NCI-H2081 treated with DMSO at 0.1 percent for 48 hours (cell line): Measurements from ENCODE around the gene KIAA0930.

Experiments used
- DNase-seq: peaks from one replicate; lab custom pipeline; 2025; lab: John Stamatoyannopoulos, UW

The KIAA0930 gene

DNA sequence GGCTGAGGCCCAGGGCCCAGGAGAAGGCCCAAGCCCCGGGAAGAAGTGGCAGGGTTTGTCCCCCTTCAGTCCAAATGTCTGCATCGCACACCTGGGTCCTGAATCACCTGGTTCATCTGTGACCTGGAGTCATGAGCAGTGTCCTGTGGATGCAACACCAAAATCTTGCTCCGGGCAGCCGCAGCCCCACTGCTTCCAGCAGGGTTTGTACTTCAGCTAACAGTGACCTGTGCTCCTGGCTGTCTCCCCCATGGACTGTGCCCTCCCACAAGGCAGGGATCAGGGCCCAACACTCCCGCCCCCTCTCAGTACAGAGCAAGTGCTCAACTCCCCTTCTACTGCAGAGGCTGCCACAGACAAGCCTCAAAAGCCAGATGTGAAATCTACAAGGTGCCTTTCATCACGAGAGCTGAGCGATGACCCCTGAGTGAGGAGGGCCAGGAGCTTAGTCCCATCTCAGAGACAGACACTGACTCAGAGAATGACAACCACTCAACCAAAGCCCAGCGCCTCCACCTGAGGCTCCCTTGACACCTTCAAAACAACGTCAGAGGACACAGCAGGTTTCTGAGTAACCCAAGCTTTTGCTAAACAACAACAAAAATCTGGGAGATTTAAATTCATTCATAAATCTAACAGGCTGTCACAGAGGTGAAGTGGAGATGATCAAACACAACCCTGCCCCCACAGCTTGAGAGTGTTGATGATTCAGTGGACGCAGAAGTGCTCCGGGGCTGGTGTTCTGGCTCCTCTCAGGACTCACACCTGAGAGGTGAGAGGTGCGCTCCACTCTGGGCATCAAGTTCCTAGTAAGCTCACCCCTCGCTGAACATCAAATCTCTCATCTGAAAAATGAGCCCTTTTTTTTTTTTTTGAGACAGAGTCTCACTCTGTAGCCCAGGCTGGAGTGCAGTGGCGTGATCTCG lies 3.4 kb downstream of the KIAA0930 start:
- DNase-seq = no peak

DNA sequence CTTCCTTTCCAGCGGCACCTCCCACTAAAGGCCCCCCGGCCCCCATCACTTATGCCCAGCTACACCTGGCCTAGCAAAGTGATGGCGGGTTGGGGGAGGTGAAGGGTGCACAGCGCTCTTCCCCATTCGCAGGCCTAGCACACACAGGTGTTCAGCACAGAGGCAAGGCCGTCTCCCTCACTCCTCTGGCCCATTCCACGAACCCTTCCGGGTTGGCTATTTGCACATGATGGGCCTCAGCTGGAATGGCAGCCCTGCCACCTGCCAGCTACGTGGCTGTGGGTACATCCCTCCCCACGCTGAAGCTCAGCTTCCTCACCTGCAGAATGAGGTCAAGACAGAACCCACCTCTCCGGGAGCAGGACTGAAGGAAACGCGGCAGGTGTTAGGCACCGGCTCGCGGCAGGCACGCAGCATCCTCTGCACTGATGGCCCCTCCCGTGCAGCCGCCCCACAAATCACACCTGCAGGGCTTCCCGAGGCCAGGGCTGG lies 4.8 kb downstream of the KIAA0930 start:
- no peak for DNase-seq

DNA sequence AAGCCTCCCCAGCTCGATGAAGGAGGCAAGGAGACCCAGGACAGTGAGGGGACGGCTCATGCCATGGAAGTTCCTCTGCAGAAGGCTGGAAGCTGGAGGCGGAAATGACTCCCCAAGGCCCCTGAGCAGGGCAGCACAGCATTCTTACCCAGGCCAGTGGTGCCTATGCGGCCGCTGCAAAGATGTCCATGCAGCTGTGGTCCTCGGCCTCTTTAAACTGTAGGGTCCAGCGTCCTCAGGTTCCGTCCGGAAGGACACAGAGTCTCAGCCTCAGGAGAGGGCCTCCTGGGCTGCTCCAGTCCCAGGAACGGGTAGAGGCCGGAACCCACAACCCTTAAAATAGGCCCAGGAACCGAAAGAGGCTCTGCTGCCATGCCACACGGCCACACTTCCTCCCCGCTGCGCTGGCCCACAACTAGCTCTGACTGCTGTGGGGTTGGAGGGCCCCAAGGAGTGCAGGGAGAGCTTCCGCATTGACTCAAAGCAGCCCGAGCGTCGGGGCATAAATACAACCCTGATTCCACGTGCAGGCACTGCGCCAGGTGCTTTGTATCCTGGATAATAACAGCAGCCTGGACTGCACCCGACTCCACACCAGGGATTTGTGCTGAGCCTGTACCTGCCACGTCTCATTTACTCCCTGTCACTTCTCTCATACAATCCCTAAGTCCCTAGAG lies 5.5 kb downstream of the KIAA0930 start:
- DNase-seq = no peak

DNA sequence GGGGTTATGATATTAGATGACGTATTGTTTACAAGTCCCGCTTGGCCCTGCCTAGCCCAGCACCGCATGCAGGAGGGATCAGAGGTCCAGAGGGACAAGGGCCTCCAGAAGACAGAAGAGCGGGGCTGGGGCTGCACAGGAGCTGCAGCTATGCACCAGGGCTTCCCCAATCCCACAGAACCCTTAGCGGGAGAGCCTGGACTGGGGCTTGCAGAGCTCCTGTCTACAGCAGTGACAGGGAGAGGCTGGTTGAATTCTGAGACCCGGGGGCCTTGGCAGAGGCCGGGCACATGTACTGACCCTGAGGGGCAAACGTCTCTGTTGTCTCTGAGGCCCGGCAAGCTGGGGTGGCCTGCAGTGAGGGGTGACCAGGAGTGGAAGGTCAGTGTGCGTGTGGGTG lies 6.9 kb downstream of the KIAA0930 start:
- DNase-seq = no peak

DNA sequence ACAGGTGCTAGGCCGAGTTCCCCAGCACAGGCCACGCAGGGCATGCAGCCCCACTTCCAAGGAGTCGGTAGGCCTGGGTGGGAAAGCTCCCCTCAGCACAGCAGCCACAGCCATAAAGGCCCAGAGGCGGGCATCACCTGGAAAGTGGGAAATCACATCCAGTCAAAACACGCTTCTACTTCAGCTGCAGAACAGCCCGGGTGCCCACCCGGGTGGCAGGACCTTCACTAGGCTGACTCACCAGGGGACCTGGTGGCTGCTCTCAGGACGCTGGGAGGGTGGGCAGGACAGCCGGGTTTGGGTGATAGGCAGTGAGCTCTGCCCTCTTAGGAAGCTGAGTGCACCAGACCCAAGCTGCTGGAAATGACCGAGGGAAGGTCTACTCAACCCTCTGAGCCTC lies 7.3 kb downstream of the KIAA0930 start:
- no peak for DNase-seq

DNA sequence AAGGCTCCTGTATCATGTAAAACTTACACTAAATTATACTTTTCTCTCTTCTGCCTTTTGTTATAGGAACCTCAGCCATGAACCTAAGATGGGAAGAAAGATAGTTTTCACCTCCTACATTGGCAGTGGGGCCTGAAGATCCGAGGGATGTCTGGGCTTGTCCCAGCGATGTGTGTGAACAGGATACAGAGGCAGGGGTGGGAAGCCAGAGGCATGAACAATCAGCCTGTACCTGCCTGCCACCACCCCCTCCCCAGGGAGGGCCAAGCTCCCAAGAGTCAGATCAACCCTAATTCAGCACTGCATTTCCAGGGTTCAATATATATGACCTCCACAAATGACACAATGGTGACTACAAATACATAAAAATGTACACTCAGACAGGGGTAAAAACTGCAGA lies 9.4 kb downstream of the KIAA0930 start:
- DNase-seq = no peak

DNA sequence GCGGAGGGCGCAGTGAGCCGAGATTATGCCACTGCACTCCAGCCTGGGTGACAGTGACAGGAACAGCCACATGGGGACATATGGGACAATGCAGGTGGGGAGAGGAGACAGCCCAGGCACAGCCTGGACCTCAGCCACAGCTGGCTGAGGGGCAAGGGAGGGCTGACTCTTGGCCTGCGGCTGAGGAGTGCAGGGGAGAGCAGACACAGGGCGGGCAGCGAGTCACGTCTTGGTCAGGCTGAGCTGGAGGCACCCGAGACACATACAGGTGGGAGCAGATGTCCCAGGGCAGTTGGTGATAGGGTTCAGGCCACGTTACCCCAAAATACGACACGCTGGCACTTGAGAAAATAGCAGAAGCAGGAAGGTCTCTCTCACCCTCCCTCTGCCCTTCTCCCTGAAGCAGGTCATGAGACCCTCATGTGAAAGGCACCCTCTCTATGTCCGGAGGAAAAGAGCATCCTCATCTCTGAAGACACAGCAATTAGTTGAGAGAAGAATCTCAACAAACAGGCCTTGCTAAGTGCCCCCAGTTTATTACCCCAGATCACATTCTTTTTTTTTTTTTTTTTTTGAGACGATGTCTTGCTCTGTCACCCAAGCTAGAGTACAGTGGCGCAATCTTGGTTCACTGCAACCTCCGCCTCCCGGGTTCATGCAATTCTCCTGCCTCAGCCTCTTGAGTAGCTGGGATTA lies 10.5 kb downstream of the KIAA0930 start:
- no peak for DNase-seq

DNA sequence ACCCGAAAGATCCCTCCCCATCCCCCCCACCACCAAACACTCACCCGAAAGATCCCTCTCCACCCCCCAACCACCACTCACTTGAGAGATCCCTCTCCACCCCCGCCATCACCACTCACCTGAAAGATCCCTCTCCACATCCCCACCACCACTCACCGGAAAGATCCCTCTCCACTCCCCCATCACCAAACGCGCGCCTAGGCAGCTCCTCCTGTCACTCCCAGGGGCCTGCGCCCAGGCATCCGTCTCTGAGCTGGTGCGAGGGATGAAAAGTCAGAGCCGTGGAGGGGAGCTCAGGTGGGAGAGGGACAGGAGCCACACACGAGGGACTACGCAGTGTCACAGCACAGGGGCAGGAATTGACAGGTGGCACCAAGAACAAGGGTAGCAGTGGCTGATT lies 11.5 kb downstream of the KIAA0930 start:
- no peak for DNase-seq

DNA sequence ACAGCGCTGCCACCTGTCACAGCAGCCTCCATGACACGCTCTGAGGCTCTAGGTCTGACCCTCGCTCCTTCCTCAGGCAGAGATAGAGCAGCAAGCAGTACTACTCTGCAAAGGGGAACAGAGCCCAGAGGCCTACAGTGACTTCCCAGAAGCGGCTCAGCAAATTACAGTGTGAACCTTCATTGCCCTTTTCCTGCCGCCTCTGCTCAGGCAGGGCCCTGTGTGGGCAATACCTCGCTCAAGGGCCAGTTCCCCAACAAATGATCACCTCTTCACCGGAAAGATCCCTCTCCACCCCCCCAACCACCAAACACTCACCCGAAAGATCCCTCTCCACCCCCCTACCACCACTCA lies 12.3 kb downstream of the KIAA0930 start:
- no peak for DNase-seq

DNA sequence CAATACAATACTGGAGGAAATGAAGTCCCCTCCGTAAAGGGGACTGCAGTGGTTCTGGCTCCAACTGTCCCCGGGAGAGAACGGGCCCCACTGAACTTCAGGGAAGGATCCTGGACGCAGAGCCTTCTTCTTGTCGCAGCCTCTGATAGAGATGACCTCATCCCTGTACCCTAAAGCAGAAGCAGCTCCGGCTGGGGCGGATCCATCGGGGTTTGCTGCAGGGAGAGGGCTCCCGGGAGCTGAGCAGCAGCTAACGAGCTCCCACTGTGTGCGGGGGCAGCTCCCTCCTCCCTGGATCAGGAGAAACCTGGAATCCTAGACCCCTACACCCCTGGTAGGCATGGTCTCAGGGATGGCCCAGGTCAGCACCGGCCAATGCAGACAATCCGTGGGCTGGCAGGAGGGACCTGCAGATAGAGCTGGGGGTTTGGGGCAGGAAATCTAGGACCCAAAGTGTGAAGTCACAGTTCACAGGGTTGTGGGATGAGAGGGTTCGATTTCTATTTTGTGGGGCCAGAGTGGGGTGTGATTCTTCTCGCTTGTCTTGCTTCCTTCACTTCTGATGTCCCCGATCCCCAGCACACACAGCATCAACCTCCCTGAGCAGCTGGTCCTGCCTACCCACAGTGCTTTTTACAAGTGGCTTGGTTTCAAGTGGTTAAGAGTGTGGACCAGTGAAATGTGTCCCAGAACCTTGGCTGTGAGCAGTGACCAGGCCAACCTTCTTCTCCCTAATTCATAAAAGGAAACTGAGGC lies 12.9 kb downstream of the KIAA0930 start:
- no peak for DNase-seq

DNA sequence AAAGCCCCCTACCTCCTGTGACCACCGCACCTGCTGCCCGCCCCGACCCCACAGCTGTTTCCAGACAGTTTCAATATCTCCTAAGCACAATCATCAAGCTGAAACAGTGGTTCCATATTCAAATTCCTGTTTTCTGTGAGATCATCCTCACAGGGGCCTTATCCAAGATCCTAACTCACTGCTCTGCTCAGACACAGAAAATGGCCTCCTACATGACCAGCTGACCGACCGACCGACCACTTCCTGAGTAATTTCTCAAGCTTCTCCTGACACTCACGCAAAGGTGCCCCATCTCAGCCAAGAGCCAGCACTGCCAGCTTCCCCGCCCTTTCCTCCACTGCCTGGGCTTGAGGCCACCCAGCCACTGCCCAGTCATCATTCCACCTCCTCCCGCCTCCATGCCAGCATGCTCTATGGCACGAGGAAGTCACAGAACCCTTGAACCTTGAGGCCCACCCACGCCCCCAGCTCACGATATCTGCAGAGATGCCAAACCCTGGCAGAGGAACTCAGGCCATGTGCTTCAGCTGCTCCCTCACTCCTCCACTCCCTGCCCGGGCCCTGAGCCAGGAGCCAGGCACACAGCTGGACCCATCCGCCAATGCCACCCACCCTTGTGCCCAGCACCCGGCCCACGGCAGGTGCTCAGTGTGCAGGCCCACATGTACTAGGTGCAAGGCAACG lies 14.0 kb downstream of the KIAA0930 start:
- no peak for DNase-seq

DNA sequence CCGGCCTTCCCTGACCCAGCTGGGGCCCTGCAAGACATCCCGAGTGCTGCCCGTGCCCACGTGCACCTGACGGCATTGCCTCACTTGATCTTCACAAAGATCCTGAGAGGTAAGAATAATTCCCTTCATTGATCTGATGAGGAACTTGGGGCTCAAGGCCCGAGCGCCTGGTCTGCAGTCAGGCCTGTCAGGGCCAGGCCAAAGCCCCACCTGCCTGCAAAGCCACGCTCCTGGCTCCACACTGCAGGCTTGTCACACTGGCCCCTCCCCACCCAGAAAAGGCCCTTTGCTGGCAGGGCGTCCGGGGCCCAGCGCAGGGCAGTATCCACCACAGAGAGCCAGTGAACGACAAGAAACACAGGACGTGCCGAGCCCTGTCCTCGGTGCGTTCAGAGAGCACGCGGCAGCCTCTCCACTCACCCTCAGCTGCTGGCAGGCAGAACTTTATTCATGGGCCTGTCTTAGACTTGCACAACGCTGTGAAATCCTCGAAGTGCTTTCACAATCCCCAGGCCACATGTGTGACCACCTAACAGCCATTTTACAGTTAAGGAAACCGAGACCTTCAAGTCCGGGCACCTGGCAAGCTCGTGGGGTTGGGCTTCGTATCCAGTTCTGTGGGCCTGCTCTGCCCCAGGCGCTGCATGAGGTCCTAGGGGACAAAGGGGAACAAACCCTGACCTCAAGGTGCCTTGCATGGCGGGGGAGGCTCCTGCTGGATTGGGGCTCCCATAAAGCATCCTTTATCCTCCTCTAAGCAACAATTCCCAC lies 14.8 kb downstream of the KIAA0930 start:
- no peak for DNase-seq

DNA sequence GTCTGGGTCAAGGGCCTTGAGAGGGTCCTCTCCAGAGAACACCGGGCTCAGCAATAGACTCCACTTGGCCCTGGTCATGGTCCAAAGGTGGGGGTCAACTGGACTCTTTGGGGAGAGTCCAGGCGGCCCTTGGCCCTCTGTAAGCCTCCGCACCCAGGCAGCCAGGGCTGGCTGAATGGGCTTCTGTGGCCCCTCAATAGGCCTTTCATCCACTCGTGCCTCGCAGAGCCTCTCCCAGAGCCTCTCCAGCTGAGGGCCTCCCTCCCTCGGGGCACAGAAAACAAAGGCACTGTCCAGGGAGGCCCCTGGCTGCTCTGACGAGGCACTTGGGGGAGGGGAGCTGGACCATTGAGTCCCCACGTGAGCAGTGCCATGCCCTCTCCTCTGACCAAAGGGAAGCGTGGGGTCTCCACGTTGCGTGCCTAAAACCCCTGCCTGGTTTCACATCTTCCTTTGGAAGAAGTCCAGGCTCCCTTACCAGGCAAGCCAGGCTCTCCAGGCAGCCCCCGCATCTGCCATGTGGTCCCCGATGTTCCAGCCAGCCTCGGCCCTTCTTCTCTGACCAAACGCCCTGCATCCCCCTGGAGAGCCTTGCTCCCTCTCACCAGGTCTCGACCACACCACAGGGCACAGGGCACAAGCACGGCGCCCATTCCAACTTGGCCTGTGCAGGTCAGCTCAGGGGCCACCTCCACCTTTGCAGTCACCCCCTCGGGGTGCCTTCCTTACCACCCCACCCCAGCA lies 15.5 kb downstream of the KIAA0930 start:
- DNase-seq = no peak

DNA sequence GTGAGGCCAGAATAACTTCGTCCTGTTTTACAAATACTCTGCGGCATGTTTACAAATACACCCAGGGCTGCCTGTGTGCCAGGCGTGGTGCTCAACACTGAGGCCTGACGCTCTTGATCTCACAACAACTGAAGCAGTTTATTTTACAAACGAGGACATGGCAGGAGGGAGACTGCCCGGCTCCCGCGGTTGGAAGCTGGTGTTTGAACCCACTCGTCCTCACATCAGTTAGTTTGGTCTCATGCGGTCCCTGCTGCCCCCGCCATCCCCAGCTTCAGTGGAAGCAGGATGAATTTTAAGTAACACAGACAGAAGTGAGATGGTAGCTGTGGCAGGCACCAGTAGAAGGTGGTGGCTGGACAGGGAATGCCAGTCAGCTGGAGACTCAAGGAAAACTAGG lies 16.4 kb downstream of the KIAA0930 start:
- no peak for DNase-seq

DNA sequence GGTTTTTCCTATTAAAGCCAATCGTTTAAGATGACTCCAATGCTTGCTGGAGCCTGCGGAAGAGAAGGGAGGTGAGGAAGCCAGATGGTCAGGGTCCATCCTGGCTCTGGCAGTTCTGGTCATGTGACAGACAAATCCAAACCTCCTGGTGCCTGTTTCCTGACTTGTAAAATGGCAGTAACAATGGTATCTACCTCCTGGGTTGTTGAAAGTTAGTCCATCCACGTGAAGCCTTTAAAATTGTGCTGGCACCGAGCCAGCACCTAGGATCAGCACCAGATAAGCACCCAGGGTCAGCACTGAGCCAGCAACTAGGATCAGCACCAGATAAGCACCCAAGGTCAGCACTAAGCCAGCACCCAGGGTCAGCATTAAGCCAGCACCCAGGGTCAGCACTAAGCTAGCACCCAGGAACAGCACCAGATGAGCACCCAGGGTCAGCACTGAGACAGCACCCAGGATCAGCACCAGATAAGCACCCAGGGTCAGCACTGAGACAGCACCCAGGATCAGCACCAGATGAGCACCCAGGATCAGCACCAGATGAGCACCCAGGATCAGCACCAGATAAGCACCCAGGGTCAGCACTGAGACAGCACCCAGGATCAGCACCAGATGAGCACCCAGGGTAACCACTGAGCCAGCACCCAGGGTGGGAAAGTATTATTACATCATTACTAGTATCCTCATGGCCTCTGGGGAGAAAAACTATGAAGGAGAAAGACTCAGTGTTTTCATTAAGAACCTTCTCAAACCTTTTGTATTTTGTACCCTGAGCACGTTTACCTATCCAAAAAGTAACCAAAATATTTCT lies 17.2 kb downstream of the KIAA0930 start:
- no peak for DNase-seq

DNA sequence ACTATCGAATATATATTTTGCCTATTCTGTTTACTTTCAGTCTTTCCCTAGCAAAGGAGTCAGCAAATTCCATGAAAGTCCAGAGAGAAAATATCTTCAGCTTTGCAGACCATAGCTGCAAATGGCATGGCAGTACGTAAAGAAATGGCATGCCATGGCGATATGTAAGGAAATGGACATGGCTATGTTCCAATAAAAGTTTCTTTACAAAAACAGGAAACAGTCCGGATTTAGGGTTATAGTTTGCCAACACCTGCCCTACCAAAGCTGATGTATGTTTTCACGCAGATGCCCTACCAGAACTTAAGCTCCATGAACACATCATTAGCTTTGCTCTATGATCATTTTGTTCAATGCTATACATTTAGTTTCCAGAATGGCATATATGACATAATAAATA lies 19.5 kb downstream of the KIAA0930 start:
- DNase-seq = no peak

DNA sequence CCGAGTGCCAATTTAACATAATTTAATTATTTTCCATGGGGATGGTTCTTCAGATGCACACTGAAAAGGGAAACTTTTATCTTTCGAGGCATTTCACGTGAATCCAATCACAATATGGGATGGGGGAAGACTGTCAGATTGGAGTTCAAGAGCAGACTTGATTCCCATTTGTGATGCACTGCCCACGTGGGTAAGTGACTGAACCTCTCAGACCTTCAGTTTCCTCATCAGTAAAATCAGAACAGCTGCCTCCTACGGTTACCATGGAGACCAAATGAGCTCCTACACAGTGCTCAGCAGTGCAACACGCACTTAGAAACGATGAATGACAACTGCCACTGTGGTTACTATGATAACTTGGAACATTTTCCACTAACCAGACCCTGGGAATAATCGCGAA lies 21.7 kb downstream of the KIAA0930 start:
- DNase-seq = no peak

DNA sequence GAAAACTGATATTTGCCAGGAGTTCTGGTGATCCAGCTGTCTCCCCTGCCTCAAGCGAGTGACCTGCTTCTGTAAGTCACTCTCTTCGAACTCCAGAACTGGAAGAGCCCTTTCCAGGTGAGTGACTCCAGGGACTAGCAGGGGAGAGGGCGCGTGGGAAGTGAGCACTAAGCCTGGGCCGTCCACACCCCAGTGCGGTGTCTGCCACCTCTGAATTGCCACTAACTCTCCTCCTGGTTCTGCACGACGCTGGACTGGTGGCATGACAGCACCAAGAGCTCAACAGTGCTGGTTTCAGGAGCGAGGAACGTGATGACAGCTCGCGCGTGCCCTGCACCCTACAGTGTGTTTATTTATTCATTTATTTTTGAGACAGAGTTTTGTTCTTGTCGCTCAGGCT lies 22.9 kb downstream of the KIAA0930 start:
- no peak for DNase-seq

DNA sequence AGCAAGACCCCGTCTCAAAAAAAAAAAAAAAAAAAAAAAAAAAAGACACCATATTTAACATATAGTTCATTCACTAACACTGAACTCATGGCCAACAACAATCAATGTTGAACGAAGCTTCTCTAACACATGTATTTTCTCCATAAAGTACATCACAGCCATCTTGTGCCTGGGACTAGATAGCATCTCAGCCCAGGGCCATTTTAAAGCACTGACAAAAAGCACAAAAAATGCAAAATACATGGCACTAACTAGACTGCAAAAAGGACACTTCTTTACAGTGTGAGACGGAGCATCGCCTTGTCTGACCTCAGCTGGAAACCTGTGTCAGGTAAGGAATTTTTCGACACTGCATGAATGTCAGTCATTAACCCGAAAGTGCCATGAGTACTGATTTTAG lies 23.3 kb downstream of the KIAA0930 start:
- no peak for DNase-seq
